Heart right ventricle (tissue), 16 donors: Measurements from ENCODE around the gene EFHD2. TPM values are rescaled to one million over a fixed set of nuclear protein-coding genes. Genes with fewer than 3 reads are reported as not detected.

ENCODE experiments used
- ATAC-seq, 8 donors: fragments of 200-7000 bp; cut with Tn5 transposase; one replicate each; pipeline ENCODE4 v1.9.1; 2020; ENCODE audit warnings: mild to moderate bottlenecking in 8 of 8, moderate library complexity in 8 of 8, moderate number of reproducible peaks in 1 of 8
- DNase-seq, 2 donors: peaks; one replicate each; pipeline ENCODE4 v3.0.0-alpha.2; 2020
- H3K27ac ChIP-seq, 10 donors: fragments of 200-600 bp; sonication (generic) in 2 of 10; one replicate each; pipeline versions ENCODE4 v1.5.0 to v1.8.0; 2020 to 2022; ENCODE audit warnings: mild to moderate bottlenecking in 3 of 10
- H3K27me3 ChIP-seq, 7 donors: fragments of 200-600 bp; one replicate each; pipeline ENCODE4 v1.8.0; 2021 to 2022; ENCODE audit warnings: mild to moderate bottlenecking in 2 of 7
- H3K36me3 ChIP-seq, 9 donors: fragments of 200-600 bp; sonication (generic) in 1 of 9; one replicate each; pipeline versions ENCODE4 v1.5.0 to v1.8.0; 2020 to 2022; ENCODE audit warnings: mild to moderate bottlenecking in 2 of 9
- H3K4me1 ChIP-seq, 9 donors: fragments of 200-600 bp; sonication (generic) in 1 of 9; one replicate each; pipeline versions ENCODE4 v1.5.0 to v1.8.0; 2020 to 2022; ENCODE audit warnings: mild to moderate bottlenecking in 4 of 9
- H3K4me3 ChIP-seq, 10 donors: fragments of 200-600 bp; sonication (generic) in 2 of 10; one replicate each; pipeline versions ENCODE4 v1.5.0 to v1.8.0; 2020 to 2022; ENCODE audit warnings: mild to moderate bottlenecking in 7 of 10, moderate library complexity in 2 of 10
- H3K9me3 ChIP-seq, 11 donors: fragments of 200-600 bp in 10 of 11; sonication (generic) in 2 of 11; one replicate each; pipeline versions ENCODE4 v1.5.0 to v1.8.0; 2013 to 2022; ENCODE audit warnings: mild to moderate bottlenecking in 2 of 11, control low read depth in 1 of 11, moderate library complexity in 1 of 11
- WGBS, 2 donors: extraction: QIAGEN DNeasy Blood & Tissue Kit; methylation state at CpG; one replicate each; pipeline ENCODE4 v1.1.7; 2013; ENCODE audit warnings: inconsistent platforms in 1 of 2; 5-methylcytosine and 5-hydroxymethylcytosine counted together
- intact Hi-C, 10 donors: fragments of 100-400 bp; cut with DNase I; formaldehyde crosslinking; loops; one replicate each; pipeline versions ENCODE4 v1.11.1 to v1.14.2; 2022
- polyA plus RNA-seq, 2 donors: library from polyadenylated mRNA; stranded (reverse); fragments of 200-250 nt; gene quantifications; one replicate each; pipeline ENCODE4 v1.2.3, GENCODE V29; 2013
- total RNA-seq, 10 donors: library from RNA; stranded (reverse); fragmentation: NEBNext Ultra II Directional in 3 of 10; extraction: Animal tissue kit (Norgen Biotek cat#: 25700) in 3 of 10; gene quantifications; one replicate each; pipeline versions ENCODE4 v1.2.1 to v1.2.4, GENCODE V29; 2021 to 2023
- TF ChIP-seq, protein P1 (sequence below), 9 donors: fragments of 200-600 bp; sonication (generic) in 2 of 9; IDR thresholded peaks; one replicate each; pipeline versions ENCODE4 v1.5.0 to v1.8.0; 2021 to 2022; ENCODE audit warnings: antibody characterized with exemption in 9 of 9, mild to moderate bottlenecking in 5 of 9, moderate library complexity in 1 of 9
- donor health status: Arrhythmogenic right ventricular cardiomyopathy.
- donor health status: ischemic (EF 13 %, LVEDD 7.1; RV severe dilation, severe dysfunction).
- donor health status: healthy with polysubstance abuse.
- donor health status: DM: no; HTN: yes; CAD: no.
- donor health status: DM: no; HTN: no; CAD: no.
- donor health status: ischemic (EF 25% LVEDD 6.9; RV normal size, moderate dysfunction).
- donor health status: ischemic (EF 25% LVEDD 5.7; RV mildly dilated, moderate dysfunction).
- donor health status: healthy.
- donor health status: DM: yes; HTN: yes; CAD: no.
- donor health status: Ischemic cardiomyopathy.
- donor health status: ischemic (EF 35%, LVEDD 5.7; RV mildly dilated, moderate dysfunction).
- donor health status: nonischemic (EF 11% LVEDD 7.7; RV severe dilation, severe dysfunction).
- donor health status: DM: yes; HTN: yes; CAD: no.
- donor health status: PGD.
- donor health status: ischemic (EF 29% LVEDD 5.4; RV normal size, mild dysfunction).
- donor health status: nonischemic (EF 23%, LVEDD 6.1; RV moderate dilation, normal function).

Gene EFHD2
- total and polyA plus RNA-seq, 12 donors, result 9.4 to 32.1 (median 14.7) TPM

DNA sequence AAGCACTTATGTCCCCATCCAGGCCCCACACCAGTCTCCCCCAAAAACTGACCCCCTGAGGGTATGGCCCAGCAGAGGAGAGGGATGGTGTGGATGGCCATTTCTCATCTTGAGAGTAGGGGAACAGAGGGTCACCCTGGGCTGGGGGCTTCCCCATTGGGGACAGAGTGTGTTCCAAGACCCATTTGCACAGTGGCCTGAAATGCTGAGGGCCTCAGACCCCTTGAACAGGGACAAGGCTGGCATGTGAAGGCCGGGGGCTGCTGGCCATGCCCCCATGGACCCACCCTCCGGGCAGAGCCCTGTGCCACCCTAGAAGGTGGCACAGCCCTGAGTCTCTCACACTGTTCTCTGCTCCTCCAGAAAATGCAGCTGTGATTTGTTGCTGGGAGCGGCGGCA is 36.5 kb downstream of the EFHD2 start:
- Histone ChIP-seq H3K27me3 (peaks cover 0 to 18% (median 8%) of the 10 kb centered on the region in 7 donors), H3K4me1 (peaks cover 0 to 4% (median 0%) of the 10 kb centered on the region in 9 donors), H3K36me3 (no peaks in the 10 kb centered on the region), H3K27ac (no peak overlapping the region), H3K4me3 (no peak overlapping the region), H3K9me3 (peaks cover 0 to 7% (median 0%) of the 10 kb centered on the region in 11 donors)
- TF ChIP-seq, protein P1, sequence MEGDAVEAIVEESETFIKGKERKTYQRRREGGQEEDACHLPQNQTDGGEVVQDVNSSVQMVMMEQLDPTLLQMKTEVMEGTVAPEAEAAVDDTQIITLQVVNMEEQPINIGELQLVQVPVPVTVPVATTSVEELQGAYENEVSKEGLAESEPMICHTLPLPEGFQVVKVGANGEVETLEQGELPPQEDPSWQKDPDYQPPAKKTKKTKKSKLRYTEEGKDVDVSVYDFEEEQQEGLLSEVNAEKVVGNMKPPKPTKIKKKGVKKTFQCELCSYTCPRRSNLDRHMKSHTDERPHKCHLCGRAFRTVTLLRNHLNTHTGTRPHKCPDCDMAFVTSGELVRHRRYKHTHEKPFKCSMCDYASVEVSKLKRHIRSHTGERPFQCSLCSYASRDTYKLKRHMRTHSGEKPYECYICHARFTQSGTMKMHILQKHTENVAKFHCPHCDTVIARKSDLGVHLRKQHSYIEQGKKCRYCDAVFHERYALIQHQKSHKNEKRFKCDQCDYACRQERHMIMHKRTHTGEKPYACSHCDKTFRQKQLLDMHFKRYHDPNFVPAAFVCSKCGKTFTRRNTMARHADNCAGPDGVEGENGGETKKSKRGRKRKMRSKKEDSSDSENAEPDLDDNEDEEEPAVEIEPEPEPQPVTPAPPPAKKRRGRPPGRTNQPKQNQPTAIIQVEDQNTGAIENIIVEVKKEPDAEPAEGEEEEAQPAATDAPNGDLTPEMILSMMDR (IDR thresholded peaks at IDR 0.05), result no peak
- intact Hi-C loops, result loop anchor here in 1 of 10 donors (10.0 kb wide), 1 partner anchor 61 kb away; no protein-coding TSS in a partner anchor
- 87 to 88% methylated on average over 4 of the region's 4 CpGs for WGBS, 2 donors
- ATAC-seq, result no peak
- DNase-seq, result no peak

DNA sequence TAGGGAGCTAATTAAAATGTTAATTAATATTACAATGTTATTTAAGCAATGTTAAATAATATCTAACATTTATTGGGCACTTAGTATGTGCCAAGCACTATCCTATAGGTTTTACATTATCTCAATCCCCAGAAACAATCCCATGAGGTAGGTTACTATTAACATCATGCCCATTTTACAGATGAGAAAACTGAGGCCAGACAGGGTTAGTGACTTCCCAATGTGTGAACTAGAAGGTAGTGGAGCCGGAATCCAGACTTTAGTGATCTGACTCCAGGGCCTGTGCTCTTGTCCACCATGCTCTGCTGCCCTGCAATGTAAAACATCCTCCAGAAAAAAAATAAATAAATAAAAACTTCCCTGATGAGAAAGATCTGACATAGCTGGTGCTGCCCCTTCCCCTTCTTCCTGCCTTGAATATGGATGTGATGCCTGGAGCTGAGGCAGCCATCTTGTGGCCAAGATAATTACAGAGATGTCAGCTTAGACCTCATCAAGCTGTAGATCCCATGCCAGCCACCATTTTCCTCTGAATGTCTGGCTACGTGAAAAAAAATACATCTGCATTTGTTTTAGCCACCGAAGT is 39.3 kb downstream of the EFHD2 start:
- peaks cover 0 to 10% (median 0%) of the 10 kb centered on the region in 11 donors for H3K9me3 ChIP-seq
- intact Hi-C loops, result loop anchor here in 1 of 10 donors (10.0 kb wide), 1 partner anchor 64 kb away; no protein-coding TSS in a partner anchor
- TF ChIP-seq, protein P1 (IDR thresholded peaks at IDR 0.05), result no peak
- 79 to 87% methylated on average over 3 of the region's 3 CpGs for WGBS, 2 donors
- no peak for DNase-seq
- no peak overlapping the region for H3K4me3 ChIP-seq
- no peak for ATAC-seq
- H3K4me1 ChIP-seq, result peaks cover 0 to 4% (median 0%) of the 10 kb centered on the region in 9 donors
- peaks cover 0 to 18% (median 8%) of the 10 kb centered on the region in 7 donors for H3K27me3 ChIP-seq
- H3K27ac ChIP-seq, result no peak overlapping the region
- H3K36me3 ChIP-seq, result no peaks in the 10 kb centered on the region

DNA sequence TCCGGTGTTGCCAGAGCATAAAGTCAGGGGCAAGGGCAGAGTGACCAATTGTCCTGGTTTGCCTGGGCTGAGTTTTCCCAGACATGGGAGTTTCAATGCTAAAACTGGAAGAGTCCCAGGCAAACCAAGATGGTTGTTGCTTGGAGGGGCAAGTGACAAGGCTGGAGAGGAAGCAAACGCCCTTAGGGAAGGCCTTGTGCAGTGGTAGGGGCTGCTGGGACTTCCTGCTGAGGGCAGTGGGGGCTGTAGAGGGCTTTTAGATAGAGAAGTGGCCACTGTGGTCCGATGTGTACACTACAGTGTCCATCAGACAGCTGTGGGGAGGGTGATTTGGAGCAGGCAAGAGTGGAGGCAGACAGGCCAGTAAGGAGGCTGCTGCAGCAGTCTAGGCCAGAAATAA is 39.9 kb downstream of the EFHD2 start:
- intact Hi-C loops, result loop anchor here in 1 of 10 donors (10.0 kb wide), 1 partner anchor 65 kb away; no protein-coding TSS in a partner anchor
- H3K4me1 ChIP-seq, result peaks cover 0 to under 1% (median 0%) of the 10 kb centered on the region in 9 donors
- H3K27ac ChIP-seq, result no peak overlapping the region
- DNase-seq, result no peak
- no peak for ATAC-seq
- 65 to 68% methylated on average over 3 of the region's 3 CpGs for WGBS, 2 donors
- H3K4me3 ChIP-seq, result no peak overlapping the region
- peaks cover 0 to 18% (median 8%) of the 10 kb centered on the region in 7 donors for H3K27me3 ChIP-seq
- TF ChIP-seq, protein P1 (IDR thresholded peaks at IDR 0.05), result no peak
- peaks cover 0 to 10% (median 0%) of the 10 kb centered on the region in 11 donors for H3K9me3 ChIP-seq
- no peaks in the 10 kb centered on the region for H3K36me3 ChIP-seq

DNA sequence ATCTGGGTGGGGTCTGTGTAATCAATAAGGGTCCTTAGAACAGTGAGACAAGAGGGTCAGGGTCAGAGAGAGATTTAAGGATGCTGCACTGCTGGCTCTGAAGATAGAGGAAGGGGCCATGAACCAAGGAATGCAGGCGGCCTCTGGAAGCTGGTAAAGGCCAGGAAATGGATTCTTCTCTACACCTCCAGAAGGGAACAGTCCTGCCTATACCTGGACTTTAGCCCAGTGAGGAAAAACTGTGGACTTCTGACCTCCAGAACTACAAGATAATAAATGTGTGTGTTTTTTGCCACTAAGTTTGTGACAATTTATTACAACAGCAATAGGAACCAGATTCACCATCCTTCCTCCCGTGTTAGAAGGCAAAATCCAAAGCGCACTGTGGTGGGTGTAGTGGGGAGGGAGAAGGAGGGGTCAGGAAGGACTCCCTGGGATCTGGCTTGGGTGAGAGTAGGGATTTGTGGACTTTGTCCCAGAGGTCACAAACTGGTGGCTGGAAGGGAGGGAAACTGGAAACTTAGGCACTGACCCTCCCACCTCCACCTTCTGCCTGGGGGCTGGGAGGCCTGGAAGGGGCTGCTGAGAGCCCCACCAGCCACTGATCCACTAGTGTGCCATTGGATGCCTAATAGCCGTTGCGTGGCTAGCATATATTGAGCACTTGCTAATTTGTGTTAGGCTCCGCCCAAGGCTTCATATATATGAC is 41.5 kb downstream of the EFHD2 start:
- Histone ChIP-seq H3K9me3 (peaks cover 0 to 10% (median 0%) of the 10 kb centered on the region in 11 donors), H3K27me3 (peaks cover 0 to 17% (median 8%) of the 10 kb centered on the region in 7 donors), H3K4me1 (no peaks in the 10 kb centered on the region), H3K27ac (no peak overlapping the region), H3K4me3 (no peak overlapping the region), H3K36me3 (no peaks in the 10 kb centered on the region)
- DNase-seq (no peak), ATAC-seq (no peak)
- WGBS, 2 donors, result 92 to 93% methylated on average over 6 of the region's 6 CpGs
- TF ChIP-seq, protein P1 (IDR thresholded peaks at IDR 0.05), result no peak
- intact Hi-C loops, result no loop called here
